Liver (tissue), 9 donors: ENCODE measurements around the gene CTTNBP2. TPM values are rescaled to one million over a fixed set of nuclear protein-coding genes. Genes with fewer than 3 reads are reported as not detected.
A peak's percentile ranks its signal among the peaks of the same experiment; 100 is the strongest.

Experiments used
- DNase-seq: peaks from one replicate; pipeline ENCODE4 v3.0.0-alpha.2; 2017; ENCODE audit warnings: low spot score
- H3K27ac ChIP-seq, 2 donors: one replicate each; pipeline ENCODE4 v1.7.0; 2013; ENCODE audit warnings: inconsistent platforms in 2 of 2, low read length in 2 of 2, control low read depth in 1 of 2, low read depth in 1 of 2, mild to moderate bottlenecking in 1 of 2
- H3K27me3 ChIP-seq, 4 donors: one replicate each; pipeline versions ENCODE4 v1.6.1 to v1.7.0; 2013; ENCODE audit warnings: low read length in 3 of 4, inconsistent platforms in 1 of 4, mild to moderate bottlenecking in 1 of 4, moderate library complexity in 1 of 4; ENCODE audit not compliant: control insufficient read depth in 4 of 4, insufficient read depth in 4 of 4
- H3K36me3 ChIP-seq, 4 donors: one replicate each; pipeline versions ENCODE4 v1.6.1 to v1.7.0; 2013; ENCODE audit warnings: low read length in 3 of 4, mild to moderate bottlenecking in 3 of 4, low read depth in 1 of 4, moderate library complexity in 1 of 4; ENCODE audit not compliant: control insufficient read depth in 4 of 4, insufficient read depth in 3 of 4
- H3K4me1 ChIP-seq, 4 donors: one replicate each; pipeline versions ENCODE4 v1.6.1 to v1.7.0; 2013; ENCODE audit warnings: low read length in 3 of 4, mild to moderate bottlenecking in 3 of 4, moderate library complexity in 1 of 4; ENCODE audit not compliant: control insufficient read depth in 4 of 4, insufficient read depth in 4 of 4
- H3K4me3 ChIP-seq, 3 donors: one replicate each; pipeline versions ENCODE4 v1.6.1 to v1.7.0; 2013; ENCODE audit warnings: low read length in 3 of 3, control low read depth in 1 of 3, low read depth in 1 of 3, mild to moderate bottlenecking in 1 of 3
- H3K9ac ChIP-seq, 2 donors: one replicate each; pipeline ENCODE4 v1.7.0; 2013; ENCODE audit warnings: low read length in 2 of 2, mild to moderate bottlenecking in 2 of 2, moderate library complexity in 2 of 2, control low read depth in 1 of 2, low read depth in 1 of 2
- H3K9me3 ChIP-seq, 4 donors: one replicate each; pipeline versions ENCODE4 v1.6.1 to v1.7.0; 2013; ENCODE audit warnings: low read length in 3 of 4; ENCODE audit not compliant: control insufficient read depth in 4 of 4
- EGR1 ChIP-seq, 2 donors: IDR thresholded peaks; 2 replicates each; pipeline ENCODE4 v1.6.1; 2016 to 2018; ENCODE audit warnings: antibody characterized with exemption in 2 of 2, low read depth in 2 of 2
- FOXA1 ChIP-seq: IDR thresholded peaks from 2 replicates; pipeline ENCODE4 v1.6.1; 2016; ENCODE audit warnings: antibody characterized with exemption
- FOXA2 ChIP-seq: IDR thresholded peaks from 2 replicates; pipeline ENCODE4 v1.6.1; 2016; ENCODE audit warnings: antibody characterized with exemption
- GABPA ChIP-seq, 2 donors: IDR thresholded peaks in 1 of 2; conservative IDR thresholded peaks in 1 of 2; 2 replicates each; pipeline ENCODE4 v1.6.1; 2016; ENCODE audit warnings: antibody characterized with exemption in 2 of 2, mild to moderate bottlenecking in 1 of 2, moderate library complexity in 1 of 2
- HNF4A ChIP-seq, 2 donors: conservative IDR thresholded peaks; 2 replicates each; pipeline ENCODE4 v1.6.1; 2016; ENCODE audit warnings: antibody characterized with exemption in 2 of 2, mild to moderate bottlenecking in 2 of 2
- HNF4G ChIP-seq: IDR thresholded peaks from 2 replicates; pipeline ENCODE4 v1.6.1; 2016; ENCODE audit warnings: antibody characterized with exemption
- JUND ChIP-seq, 2 donors: IDR thresholded peaks; 2 replicates each; pipeline ENCODE4 v1.6.1; 2016; ENCODE audit warnings: antibody characterized with exemption in 2 of 2
- MAX ChIP-seq: IDR thresholded peaks from 2 replicates; pipeline ENCODE4 v1.6.1; 2016; ENCODE audit warnings: antibody characterized with exemption
- NR2F2 ChIP-seq: IDR thresholded peaks from 2 replicates; pipeline ENCODE4 v1.6.1; 2016; ENCODE audit warnings: antibody characterized with exemption
- RAD21 ChIP-seq, 2 donors: IDR thresholded peaks; 2 replicates each; pipeline ENCODE4 v1.6.1; 2016; ENCODE audit warnings: antibody characterized with exemption in 2 of 2, mild to moderate bottlenecking in 2 of 2
- REST ChIP-seq: IDR thresholded peaks from 2 replicates; pipeline ENCODE4 v1.6.1; 2016; ENCODE audit warnings: antibody characterized with exemption, mild to moderate bottlenecking
- SP1 ChIP-seq: IDR thresholded peaks from 2 replicates; pipeline ENCODE4 v1.6.1; 2018; ENCODE audit warnings: antibody characterized with exemption, mild to moderate bottlenecking
- TAF1 ChIP-seq: conservative IDR thresholded peaks from 2 replicates; pipeline ENCODE4 v1.6.1; 2016; ENCODE audit warnings: antibody characterized with exemption, mild to moderate bottlenecking
- YY1 ChIP-seq: IDR thresholded peaks from 2 replicates; pipeline ENCODE4 v1.6.1; 2016; ENCODE audit warnings: antibody characterized with exemption, mild to moderate bottlenecking
- WGBS: extraction: QIAGEN DNeasy Blood & Tissue Kit; methylation state at CpG from one replicate; pipeline ENCODE4 v1.1.7; 2013; 5-methylcytosine and 5-hydroxymethylcytosine counted together
- polyA plus RNA-seq, 2 donors: library from polyadenylated mRNA; stranded (reverse) in 1 of 2; unstranded in 1 of 2; fragments of 200-250 nt in 1 of 2; fragments of >200 nt in 1 of 2; fragmentation: Nextera tagmentation in 1 of 2; extraction: Ambion mirVana in 1 of 2; gene quantifications; one replicate each; pipeline versions ENCODE4 v1.2.1 to v1.2.3, GENCODE V29; 2013 to 2015
- total RNA-seq, 2 donors: library from RNA; depleted of rRNA; stranded (reverse); fragments of >200 nt; gene quantifications; one replicate each; pipeline ENCODE4 v1.2.3, GENCODE V29; 2014
- TF ChIP-seq, protein P1 (sequence below): IDR thresholded peaks from 2 replicates; pipeline ENCODE4 v1.6.1; 2016; ENCODE audit warnings: antibody characterized with exemption
- TF ChIP-seq, protein P2 (sequence below): fragments of 150-350 bp; IDR thresholded peaks from 2 replicates; pipeline ENCODE4 v1.5.1; 2017; ENCODE audit warnings: improper control_type of control experiment, low read depth, low read length; ENCODE audit not compliant: missing input control
- donor health status: healthy.
- donor health status: healthy.
- donor health status: healthy.
- donor health status: healthy.
- donor health status: healthy.

The CTTNBP2 gene
- total and polyA plus RNA-seq, 4 donors, result 1.2 to 1.7 (median 1.5) TPM

GRCh38 chr7:117751775-117752174, 121.5 kb downstream of the CTTNBP2 start:
- no peaks in the 10 kb centered on the region for H3K36me3 ChIP-seq
- H3K9me3 ChIP-seq, result no peaks in the 10 kb centered on the region
- H3K4me1 ChIP-seq, result no peaks in the 10 kb centered on the region
- no peak overlapping the region for H3K27ac ChIP-seq
- no peak overlapping the region for H3K9ac ChIP-seq
- H3K4me3 ChIP-seq, result no peak overlapping the region
- TF ChIP-seq YY1 (no peak), MAX (no peak), GABPA (IDR thresholded peaks at IDR 0.05 in 1 of 2, conservative IDR thresholded peaks at IDR 0.05 in 1 of 2) (no peak), RAD21 (IDR thresholded peaks at IDR 0.05) (no peak), EGR1 (IDR thresholded peaks at IDR 0.05; ENCODE audit: low read depth in 2 of 2) (no peak), FOXA1 (no peak), HNF4A (conservative IDR thresholded peaks at IDR 0.05) (no peak), FOXA2 (no peak), HNF4G (no peak), TAF1 (no peak)
- TF ChIP-seq, protein P1, sequence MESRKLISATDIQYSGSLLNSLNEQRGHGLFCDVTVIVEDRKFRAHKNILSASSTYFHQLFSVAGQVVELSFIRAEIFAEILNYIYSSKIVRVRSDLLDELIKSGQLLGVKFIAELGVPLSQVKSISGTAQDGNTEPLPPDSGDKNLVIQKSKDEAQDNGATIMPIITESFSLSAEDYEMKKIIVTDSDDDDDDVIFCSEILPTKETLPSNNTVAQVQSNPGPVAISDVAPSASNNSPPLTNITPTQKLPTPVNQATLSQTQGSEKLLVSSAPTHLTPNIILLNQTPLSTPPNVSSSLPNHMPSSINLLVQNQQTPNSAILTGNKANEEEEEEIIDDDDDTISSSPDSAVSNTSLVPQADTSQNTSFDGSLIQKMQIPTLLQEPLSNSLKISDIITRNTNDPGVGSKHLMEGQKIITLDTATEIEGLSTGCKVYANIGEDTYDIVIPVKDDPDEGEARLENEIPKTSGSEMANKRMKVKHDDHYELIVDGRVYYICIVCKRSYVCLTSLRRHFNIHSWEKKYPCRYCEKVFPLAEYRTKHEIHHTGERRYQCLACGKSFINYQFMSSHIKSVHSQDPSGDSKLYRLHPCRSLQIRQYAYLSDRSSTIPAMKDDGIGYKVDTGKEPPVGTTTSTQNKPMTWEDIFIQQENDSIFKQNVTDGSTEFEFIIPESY, result no peak
- no peak for DNase-seq
- no peaks in the 10 kb centered on the region for H3K27me3 ChIP-seq
- 94% methylated on average over 1 of the region's 1 CpG for WGBS

GRCh38 chr7:117750612-117751563, 122.4 kb downstream of the CTTNBP2 start:
- Histone ChIP-seq H3K36me3 (no peaks in the 10 kb centered on the region), H3K27ac (no peak overlapping the region), H3K4me3 (no peak overlapping the region), H3K9me3 (no peaks in the 10 kb centered on the region), H3K27me3 (no peaks in the 10 kb centered on the region), H3K4me1 (no peaks in the 10 kb centered on the region), H3K9ac (no peak overlapping the region)
- no peak for TF ChIP-seq REST
- TF ChIP-seq TAF1, result no peak
- TF ChIP-seq JUND (IDR thresholded peaks at IDR 0.05), result no peak
- no peak for TF ChIP-seq NR2F2
- TF ChIP-seq YY1, result no peak
- no peak for TF ChIP-seq FOXA2
- peak; percentile 86 to 89 for TF ChIP-seq RAD21 (IDR thresholded peaks at IDR 0.05)
- TF ChIP-seq, protein P2, sequence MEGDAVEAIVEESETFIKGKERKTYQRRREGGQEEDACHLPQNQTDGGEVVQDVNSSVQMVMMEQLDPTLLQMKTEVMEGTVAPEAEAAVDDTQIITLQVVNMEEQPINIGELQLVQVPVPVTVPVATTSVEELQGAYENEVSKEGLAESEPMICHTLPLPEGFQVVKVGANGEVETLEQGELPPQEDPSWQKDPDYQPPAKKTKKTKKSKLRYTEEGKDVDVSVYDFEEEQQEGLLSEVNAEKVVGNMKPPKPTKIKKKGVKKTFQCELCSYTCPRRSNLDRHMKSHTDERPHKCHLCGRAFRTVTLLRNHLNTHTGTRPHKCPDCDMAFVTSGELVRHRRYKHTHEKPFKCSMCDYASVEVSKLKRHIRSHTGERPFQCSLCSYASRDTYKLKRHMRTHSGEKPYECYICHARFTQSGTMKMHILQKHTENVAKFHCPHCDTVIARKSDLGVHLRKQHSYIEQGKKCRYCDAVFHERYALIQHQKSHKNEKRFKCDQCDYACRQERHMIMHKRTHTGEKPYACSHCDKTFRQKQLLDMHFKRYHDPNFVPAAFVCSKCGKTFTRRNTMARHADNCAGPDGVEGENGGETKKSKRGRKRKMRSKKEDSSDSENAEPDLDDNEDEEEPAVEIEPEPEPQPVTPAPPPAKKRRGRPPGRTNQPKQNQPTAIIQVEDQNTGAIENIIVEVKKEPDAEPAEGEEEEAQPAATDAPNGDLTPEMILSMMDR, result peak; percentile 61
- TF ChIP-seq SP1, result no peak
- WGBS, result 48% methylated on average over 8 of the region's 8 CpGs
- DNase-seq, result no peak
